Loucy (cell line): ENCODE measurements around the gene IL1R2.

Experiments used
- H2AFZ ChIP-seq: fragments of 200-600 bp; sonication (generic); 2 replicates; pipeline ENCODE4 v1.6.0; 2016; ENCODE audit warnings: antibody characterized with exemption, mild to moderate bottlenecking, low read length, moderate library complexity
- H3F3A ChIP-seq: fragments of 200-600 bp; 2 replicates; pipeline ENCODE4 v1.6.0; 2016; ENCODE audit warnings: antibody characterized with exemption, low read depth, mild to moderate bottlenecking
- H3K27me3 ChIP-seq: fragments of 200-600 bp; sonication (generic); 2 replicates; pipeline ENCODE4 v1.6.1; 2014; ENCODE audit warnings: low read length, mild to moderate bottlenecking; ENCODE audit not compliant: insufficient read depth, poor library complexity, severe bottlenecking
- H3K36me3 ChIP-seq: fragments of 200-600 bp; sonication (generic); 2 replicates; pipeline ENCODE4 v1.6.1; 2016; ENCODE audit warnings: low read length; ENCODE audit not compliant: insufficient read depth
- H3K4me1 ChIP-seq: fragments of 200-600 bp; sonication (generic); 2 replicates; pipeline ENCODE4 v1.5.1; 2014; ENCODE audit warnings: low read length, mild to moderate bottlenecking; ENCODE audit not compliant: insufficient read depth, poor library complexity, severe bottlenecking
- H3K4me2 ChIP-seq: fragments of 200-600 bp; sonication (generic); 2 replicates; pipeline ENCODE4 v1.6.0; 2014; ENCODE audit warnings: antibody characterized with exemption, low read length, low read depth, mild to moderate bottlenecking; ENCODE audit not compliant: poor library complexity, severe bottlenecking
- H3K4me3 ChIP-seq: fragments of 200-600 bp; sonication (generic); 2 replicates; pipeline ENCODE4 v1.5.1; 2014; ENCODE audit warnings: low read length, mild to moderate bottlenecking, mixed read lengths; ENCODE audit not compliant: poor library complexity, severe bottlenecking
- H3K79me2 ChIP-seq: fragments of 200-600 bp; sonication (generic); 2 replicates; pipeline ENCODE4 v1.6.1; 2014; ENCODE audit warnings: low read length; ENCODE audit not compliant: insufficient read depth
- H3K9ac ChIP-seq: fragments of 200-600 bp; sonication (generic); 2 replicates; pipeline ENCODE4 v1.6.0; 2014; ENCODE audit warnings: mild to moderate bottlenecking, low read depth, low read length, moderate library complexity; ENCODE audit not compliant: poor library complexity, severe bottlenecking
- H3K9me2 ChIP-seq: fragments of 200-600 bp; sonication (generic); replicated peaks from 2 replicates; pipeline ENCODE4 v1.6.1; 2016; ENCODE audit warnings: low read depth, low read length, mixed read lengths
- H3K9me3 ChIP-seq: fragments of 200-600 bp; sonication (generic); 2 replicates; pipeline ENCODE4 v1.6.1; 2014; ENCODE audit warnings: mild to moderate bottlenecking, antibody characterized with exemption, low read length, low read depth; ENCODE audit not compliant: insufficient read depth
- H4K20me1 ChIP-seq: fragments of 200-600 bp; sonication (generic); 2 replicates; pipeline ENCODE4 v1.6.0; 2014; ENCODE audit warnings: antibody characterized with exemption, low read length, mild to moderate bottlenecking; ENCODE audit not compliant: insufficient read depth, poor library complexity, severe bottlenecking
- CTCF ChIP-seq: fragments of 200-600 bp; sonication (generic); conservative IDR thresholded peaks from 2 replicates; pipeline ENCODE4 v1.5.1; 2014; ENCODE audit warnings: mild to moderate bottlenecking, antibody characterized with exemption, low read length
- EZH2phosphoT487 ChIP-seq: fragments of 200-600 bp; IDR thresholded peaks from 2 replicates; pipeline ENCODE4 v1.6.1; 2018; ENCODE audit warnings: antibody characterized with exemption, mild to moderate bottlenecking, moderate library complexity, borderline replicate concordance

Gene IL1R2

GRCh38 chr2:101983928-101984327 is 7.8 kb upstream of the IL1R2 start:
- H3K4me3 ChIP-seq, result no peak overlapping the region
- H3K36me3 ChIP-seq, result no peaks in the 10 kb centered on the region
- no peaks in the 10 kb centered on the region for H3F3A ChIP-seq
- no peaks in the 10 kb centered on the region for H3K9me2 ChIP-seq
- no peaks in the 10 kb centered on the region for H3K4me1 ChIP-seq
- no peak overlapping the region for H3K9ac ChIP-seq
- no peaks in the 10 kb centered on the region for H4K20me1 ChIP-seq
- H3K4me2 ChIP-seq, result no peak overlapping the region
- no peaks in the 10 kb centered on the region for H3K9me3 ChIP-seq
- TF ChIP-seq CTCF, result peak; percentile 46
- TF ChIP-seq EZH2phosphoT487, result no peak
- no peak overlapping the region for H2AFZ ChIP-seq
- H3K27me3 ChIP-seq, result no peaks in the 10 kb centered on the region
- no peaks in the 10 kb centered on the region for H3K79me2 ChIP-seq

- Histone ChIP-seq H3K9me3 (no peaks in the 10 kb centered on the region), H3K4me3 (no peak overlapping the region), H3K27me3 (no peaks in the 10 kb centered on the region), H3K4me2 (no peak overlapping the region), H2AFZ (no peak overlapping the region), H3K9ac (no peak overlapping the region), H3K79me2 (no peaks in the 10 kb centered on the region), H3K36me3 (no peaks in the 10 kb centered on the region), H3K4me1 (peaks cover under 1% of the 10 kb centered on the region), H3F3A (no peaks in the 10 kb centered on the region), H4K20me1 (no peaks in the 10 kb centered on the region), H3K9me2 (no peaks in the 10 kb centered on the region)
- no peak for TF ChIP-seq EZH2phosphoT487
- no peak for TF ChIP-seq CTCF
These were observed 7.1 kb upstream of the IL1R2 start for GRCh38 chr2:101984656-101985055.

GRCh38 chr2:101985101-101985792 is 6.5 kb upstream of the IL1R2 start:
- Histone ChIP-seq H2AFZ (no peak overlapping the region), H3K9me3 (no peaks in the 10 kb centered on the region), H4K20me1 (no peaks in the 10 kb centered on the region)

More at GRCh38 chr2:101985101-101985792, 6.5 kb upstream of the IL1R2 start:
- no peaks in the 10 kb centered on the region for H3K9me2 ChIP-seq
- H3K36me3 ChIP-seq, result no peaks in the 10 kb centered on the region
- H3K27me3 ChIP-seq, result no peaks in the 10 kb centered on the region
- TF ChIP-seq CTCF, result no peak
- TF ChIP-seq EZH2phosphoT487, result no peak
- peaks cover 2% of the 10 kb centered on the region for H3K4me1 ChIP-seq
- no peaks in the 10 kb centered on the region for H3F3A ChIP-seq
- no peaks in the 10 kb centered on the region for H3K79me2 ChIP-seq
- no peak overlapping the region for H3K4me2 ChIP-seq
- H3K9ac ChIP-seq, result no peak overlapping the region
- H3K4me3 ChIP-seq, result no peak overlapping the region
